ENCODE data around the gene CCDC157.

GRCh38 chr22:30347255-30347892 lies 9.4 kb upstream of the CCDC157 start:
- TF ChIP-seq CTCF (IDR thresholded peaks at IDR 0.05) (no peak), POLR2A (IDR thresholded peaks at IDR 0.05) (no peak)
